G401 (cell line): ENCODE results near the gene SERTAD2. TPM values are rescaled to one million over a fixed set of nuclear protein-coding genes. Genes with fewer than 3 reads are reported as not detected.

Experiments
- DNase-seq: peaks from one replicate; pipeline ENCODE4 v3.0.0-alpha.2; 2015; ENCODE audit warnings: low spot score
- in situ Hi-C: cut with HindIII; loops from 2 replicates; pipeline ENCODE4 v1.10.0; 2016; ENCODE audit warnings: low sequenced_read_pairs, mixed read lengths
- total RNA-seq: library from RNA; depleted of rRNA; stranded (reverse); fragments of >200 nt; shearing (Covaris generic); gene quantifications from 2 replicates; pipeline ENCODE4 v1.2.3, GENCODE V29; 2014

Gene SERTAD2
- total RNA-seq, 1 experiment from 2014 or later: 28.9 TPM

DNA sequence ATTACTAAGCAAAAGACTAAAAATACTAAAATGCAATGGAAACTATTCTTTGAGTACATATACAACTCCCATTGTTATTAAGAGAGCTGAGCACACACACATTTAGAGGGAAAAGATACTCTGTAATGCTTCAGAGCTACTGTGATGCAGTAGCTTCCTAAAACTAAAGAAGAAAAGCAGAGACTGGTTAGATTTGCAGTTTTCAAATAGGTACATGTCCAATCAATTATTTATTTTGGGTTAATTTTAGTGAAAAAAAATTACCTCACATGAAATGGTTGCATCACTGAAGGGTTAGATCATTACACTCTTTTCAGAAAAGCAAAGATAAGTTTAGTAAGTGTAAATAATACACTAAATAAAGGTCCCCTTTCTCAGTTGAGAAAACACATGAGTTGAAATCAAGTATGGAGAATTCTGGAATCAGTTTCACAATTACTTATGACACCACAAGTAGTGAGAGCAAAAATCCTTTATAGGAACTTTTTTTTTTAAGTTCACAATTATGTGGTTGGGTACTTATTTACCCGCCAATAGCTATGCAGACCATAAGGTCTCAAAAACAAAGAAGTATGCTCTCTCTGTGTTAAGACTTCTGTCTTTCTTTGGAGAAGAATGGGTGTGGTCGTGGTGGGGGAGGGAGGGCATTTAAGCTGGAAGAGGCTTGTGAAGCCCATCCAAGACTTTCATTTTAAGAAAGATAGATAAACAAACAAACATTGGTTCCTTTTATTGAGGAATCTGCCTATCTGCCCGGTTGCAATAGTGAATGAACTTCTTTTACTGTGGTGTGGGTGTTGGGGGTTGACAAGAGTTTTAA, 25.3 kb upstream of the SERTAD2 start:
- in situ Hi-C loops: no loop called here
- no peak for DNase-seq

DNA sequence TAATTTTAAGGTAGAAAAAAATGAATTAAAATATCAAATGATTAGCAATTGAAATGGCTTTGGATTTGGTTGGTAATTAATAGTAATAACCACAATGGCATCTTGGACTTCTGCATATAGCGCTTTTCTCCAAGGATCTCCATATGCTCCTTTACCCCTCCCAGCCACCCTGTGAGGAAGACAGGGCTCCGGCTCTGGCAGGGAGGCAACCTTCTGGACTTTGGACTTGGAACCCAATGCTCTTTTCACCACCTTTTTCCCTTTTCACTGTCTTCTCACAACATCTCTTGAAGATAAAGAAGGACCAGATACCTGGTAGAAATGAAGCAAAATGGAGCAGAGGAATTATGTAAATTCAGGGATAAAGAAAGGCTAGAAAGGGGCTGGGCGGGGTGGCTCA, 23.8 kb upstream of the SERTAD2 start:
- in situ Hi-C loops: no loop called here
- DNase-seq: no peak

DNA sequence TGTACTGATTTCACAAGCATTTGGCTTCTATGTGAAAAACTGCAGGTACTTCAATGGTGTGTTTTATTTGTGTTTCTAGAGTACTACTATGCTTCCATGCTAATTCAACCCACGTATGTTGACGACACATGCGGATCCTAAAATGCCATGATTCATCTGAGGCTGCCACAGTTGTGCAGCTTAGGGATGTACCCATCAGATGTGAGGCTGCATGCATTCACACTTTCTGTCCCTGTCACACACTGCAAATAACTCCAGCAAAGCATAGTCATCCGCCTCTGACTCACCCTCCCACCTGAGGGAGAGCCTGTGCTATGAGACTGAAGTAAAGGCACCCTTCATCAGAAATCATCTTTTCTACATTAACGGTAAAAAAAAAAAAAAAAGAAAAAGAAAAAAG, 22.1 kb upstream of the SERTAD2 start:
- no peak for DNase-seq
- in situ Hi-C loops: no loop called here

DNA sequence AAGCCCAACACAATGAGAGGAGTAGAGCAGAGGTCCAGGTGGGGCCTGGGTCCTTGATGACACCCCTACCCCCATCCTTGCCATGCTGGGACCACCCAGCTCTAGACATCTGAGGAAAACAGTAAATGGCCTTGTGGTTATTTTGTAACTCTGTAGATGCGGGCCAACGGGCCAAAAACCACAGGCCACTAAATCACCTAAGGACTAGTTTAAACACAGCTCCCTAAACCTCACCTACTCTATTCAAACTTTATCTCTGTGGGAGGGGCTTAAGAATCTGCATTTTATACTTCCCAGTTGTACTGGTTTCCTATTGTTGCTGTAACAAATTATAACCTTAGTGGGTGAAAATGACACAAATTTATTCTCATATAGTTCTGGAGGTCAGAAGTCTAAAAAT, 19.0 kb upstream of the SERTAD2 start:
- DNase-seq: no peak
- in situ Hi-C loops: no loop called here

DNA sequence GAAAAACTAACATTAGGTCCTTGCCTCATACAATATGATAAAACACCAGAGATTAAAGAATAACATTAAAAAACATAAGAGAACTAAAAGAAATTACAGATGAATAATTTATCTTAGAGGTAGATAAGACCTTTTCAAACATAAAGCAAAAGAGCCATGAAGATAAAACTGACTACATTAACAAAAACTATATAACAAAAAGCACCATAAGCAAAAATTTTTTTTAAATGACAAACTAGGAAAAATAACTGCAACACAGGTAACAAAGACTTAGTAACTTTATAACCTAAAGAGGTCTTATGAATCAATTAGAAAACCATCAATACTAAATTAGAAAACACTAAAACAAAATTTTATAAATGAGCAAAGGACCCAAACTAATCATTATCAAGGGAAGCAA, 16.3 kb upstream of the SERTAD2 start:
- DNase-seq: no peak
- in situ Hi-C loops: no loop called here

DNA sequence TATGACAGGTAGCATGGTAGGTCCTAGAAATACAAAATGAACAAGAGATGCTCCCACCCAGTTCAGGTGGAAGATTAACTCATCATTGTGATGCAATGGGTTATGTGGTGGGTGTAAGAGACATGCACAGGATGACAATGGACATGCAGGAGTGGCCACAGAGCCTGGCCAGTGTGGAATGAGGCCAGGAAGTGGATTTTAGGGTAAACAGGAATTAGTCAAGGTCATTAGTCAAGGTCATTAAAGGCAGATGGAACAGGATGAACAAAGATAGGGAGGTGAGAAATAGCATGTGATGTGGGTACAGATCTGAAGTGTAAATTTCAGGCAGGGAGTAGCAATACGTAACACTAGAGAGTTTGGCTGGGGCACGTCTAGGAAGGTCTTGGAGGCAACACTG, 15.6 kb upstream of the SERTAD2 start:
- no peak for DNase-seq
- in situ Hi-C loops: no loop called here

DNA sequence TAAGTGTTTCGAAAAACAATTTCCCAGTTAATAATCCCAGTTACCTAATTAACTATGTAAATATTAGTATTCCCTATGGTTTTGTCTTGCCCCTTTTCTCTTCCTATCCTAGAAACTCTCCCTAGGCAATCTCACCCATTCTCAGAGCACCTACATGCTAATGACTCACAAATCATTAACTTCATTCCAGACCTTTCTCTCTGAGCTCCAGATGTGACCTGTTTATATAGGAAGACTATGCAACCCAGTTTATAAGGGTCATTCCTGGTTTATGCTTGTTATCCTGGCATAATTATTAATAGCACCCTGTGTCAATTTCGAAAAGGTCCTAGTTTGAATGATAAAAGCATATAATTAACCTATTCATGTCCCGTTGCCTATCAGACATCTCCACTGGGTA, 14.8 kb upstream of the SERTAD2 start:
- in situ Hi-C loops: no loop called here
- DNase-seq: no peak

DNA sequence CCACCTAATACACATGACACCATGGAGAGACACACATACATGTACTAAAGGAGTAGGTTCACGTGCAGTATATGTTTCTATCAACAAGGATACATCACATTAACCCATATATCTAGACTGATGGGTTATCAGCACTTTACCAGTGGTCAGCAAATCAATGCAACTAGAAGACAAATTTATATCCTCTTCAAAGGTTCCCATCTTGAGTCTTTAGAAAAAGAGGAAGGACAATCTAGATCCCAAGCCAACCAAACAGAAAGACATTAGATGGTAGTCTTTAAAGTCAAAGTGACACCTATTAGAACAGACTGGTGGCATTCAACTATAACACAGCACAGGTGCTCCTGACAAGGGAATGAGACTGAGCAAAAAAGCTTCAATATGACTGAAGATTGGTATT, 13.8 kb upstream of the SERTAD2 start:
- in situ Hi-C loops: no loop called here
- no peak for DNase-seq

DNA sequence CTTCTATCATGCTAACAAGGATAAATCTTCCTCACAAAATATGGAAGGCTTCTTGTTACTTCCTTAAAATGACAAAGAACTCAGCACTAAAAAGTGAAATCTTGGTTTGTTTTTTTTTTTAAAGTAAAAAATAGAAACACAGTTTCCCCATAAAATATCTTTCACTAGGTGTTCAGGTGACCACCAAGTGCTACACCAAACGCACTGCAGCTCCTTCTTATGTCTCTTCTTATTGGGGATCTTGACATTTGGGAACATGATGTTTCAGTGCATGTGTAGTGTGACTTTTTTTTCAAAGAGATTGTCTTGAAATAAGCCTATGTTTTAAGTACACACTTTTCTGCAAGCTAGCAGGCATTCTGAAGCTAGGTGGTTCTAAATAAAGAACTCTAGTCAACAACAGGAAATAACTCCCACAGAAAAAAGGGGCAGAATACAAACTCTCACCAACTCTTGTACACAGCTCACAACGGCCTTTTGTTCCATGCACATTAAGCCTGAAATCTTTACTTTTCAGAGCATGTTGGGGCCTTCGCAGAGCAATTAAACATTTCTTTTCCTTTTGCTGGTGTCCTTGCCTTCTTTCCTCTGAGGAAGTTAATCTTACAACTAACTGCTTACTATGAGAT, 13.2 kb upstream of the SERTAD2 start:
- in situ Hi-C loops: no loop called here
- DNase-seq: no peak

DNA sequence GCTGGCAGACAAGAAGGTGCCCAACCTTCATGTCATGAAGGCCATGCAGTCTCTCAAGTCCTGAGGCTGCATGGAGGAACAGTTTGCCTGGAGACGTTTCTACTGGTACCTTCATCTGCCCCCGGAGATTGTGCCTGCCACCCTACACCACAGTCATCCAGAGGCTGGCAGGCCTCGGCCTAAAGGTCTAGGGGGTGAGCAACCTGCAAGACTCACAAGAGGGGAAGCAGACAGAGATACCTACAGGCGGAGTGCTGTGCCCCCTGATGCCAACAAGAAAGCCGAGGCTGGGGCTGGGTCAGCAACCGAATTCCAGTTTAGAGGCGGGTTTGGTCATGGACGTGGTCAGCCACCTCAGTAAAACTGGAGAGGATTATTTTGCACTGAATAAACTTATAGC, 12.0 kb upstream of the SERTAD2 start:
- DNase-seq: no peak
- in situ Hi-C loops: no loop called here

DNA sequence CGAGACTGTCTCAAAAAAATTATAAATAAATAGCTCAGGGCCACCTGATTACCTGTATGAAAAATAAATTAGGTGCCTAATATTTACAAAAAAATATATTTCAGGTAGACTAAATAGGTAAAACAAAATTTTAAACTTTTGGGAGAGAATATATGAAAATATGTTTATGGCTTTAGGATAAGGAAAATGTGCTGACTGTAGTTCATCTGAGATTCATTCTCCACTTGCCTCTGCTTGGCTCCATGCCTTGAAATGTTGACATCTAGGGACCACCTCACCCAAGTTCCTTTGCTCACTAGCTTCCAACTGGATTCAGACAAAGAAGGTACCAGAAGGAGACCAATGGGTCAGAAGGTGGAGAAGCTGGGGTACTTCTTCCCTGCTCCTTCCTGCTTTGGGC, 9.7 kb upstream of the SERTAD2 start:
- in situ Hi-C loops: no loop called here
- DNase-seq: no peak

DNA sequence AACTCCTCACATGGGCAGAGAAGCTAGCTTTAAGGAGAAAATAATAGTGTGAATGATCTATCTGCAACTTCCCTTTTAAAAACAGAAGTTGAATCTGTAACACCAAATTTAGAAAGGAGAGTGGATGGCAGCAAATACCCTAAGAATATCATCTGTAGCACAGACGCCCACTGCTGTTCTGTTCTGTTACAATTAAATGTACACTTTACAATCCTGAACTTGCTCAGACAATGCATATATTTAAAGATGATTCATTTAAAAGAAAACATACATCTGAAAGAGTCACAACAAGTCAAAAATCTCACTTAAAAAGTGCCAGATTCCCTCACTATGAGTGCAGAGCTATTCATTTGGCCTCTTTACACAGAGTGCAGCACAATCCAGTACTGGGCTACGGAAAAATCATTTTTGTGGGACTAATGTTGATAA, 8.0 kb upstream of the SERTAD2 start:
- in situ Hi-C loops: no loop called here
- no peak for DNase-seq

DNA sequence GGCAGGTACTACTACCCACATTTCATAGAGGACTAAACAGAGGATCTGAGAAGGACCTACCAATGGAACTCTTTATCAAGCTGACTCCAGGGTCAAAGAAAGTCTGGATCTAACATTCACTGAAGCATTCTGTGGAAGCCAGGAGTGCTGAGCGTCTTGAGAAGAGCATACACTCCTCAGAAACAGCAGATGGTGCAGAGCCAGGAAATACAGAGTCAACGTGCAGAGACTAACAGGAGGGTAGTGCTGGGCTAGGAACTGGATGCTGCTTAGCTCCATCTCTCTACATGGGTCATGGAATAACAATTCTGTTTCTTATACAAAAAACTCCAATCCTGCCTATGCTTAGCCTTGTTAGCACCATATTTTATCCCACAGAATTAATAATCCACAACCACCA, 5.5 kb upstream of the SERTAD2 start:
- in situ Hi-C loops: no loop called here
- no peak for DNase-seq

DNA sequence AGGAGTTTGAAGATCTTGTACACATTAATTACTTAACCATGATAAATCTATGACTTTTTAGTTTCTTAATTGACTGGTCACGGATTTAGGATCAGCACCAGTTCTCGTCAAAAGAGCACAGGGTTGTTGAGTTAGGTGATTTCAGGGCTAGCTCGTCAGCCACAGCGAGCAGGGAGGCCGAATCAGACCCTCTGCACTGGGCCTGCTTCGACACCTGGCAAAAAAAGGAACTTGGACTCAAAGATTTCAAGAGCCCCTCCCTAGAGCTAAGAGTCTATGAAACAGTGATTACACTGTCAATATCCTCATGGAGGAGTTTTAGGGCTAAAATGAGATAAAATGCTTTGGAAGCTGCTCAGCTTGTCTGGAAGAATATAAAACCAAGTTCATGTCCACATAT, 4.6 kb upstream of the SERTAD2 start:
- in situ Hi-C loops: no loop called here
- DNase-seq: no peak

DNA sequence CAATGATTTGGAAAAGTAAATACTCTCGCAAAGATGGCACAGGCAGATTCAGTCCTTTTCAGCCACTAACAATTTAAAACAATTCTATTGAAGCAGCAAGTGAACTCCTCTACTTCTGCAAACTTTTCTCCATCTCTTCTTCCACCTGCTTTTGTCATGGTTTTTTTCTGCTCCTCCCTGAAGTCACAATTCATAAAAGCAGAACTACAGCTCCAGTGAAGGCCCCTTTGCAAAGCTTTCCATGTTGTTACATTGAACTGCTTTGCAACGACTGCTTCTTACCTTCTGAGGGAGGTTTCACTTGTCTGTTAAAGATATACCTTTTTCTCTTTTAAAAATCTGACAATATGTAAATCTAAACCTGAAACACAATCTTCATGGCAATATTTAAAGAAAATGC, 3.7 kb upstream of the SERTAD2 start:
- in situ Hi-C loops: no loop called here
- DNase-seq: no peak

DNA sequence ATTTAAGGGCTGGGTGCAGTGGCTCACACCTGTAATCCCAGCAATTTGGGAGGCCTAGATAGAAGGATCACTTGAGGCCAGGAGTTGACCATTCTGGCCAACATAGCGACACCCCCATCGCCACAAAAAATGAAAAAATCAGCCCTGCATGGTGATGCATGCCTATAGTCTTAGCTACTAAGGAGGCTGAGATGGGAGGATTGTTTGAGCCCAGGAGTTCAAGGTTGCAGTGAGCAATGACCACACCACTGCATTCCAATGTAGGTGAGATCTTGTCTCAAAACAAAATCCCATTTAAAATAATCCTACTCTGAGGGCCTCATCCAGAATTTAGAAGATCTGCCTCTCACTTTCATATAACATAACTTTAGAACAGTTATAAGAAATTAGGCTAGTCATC, 2.7 kb upstream of the SERTAD2 start:
- no peak for DNase-seq
- in situ Hi-C loops: no loop called here

DNA sequence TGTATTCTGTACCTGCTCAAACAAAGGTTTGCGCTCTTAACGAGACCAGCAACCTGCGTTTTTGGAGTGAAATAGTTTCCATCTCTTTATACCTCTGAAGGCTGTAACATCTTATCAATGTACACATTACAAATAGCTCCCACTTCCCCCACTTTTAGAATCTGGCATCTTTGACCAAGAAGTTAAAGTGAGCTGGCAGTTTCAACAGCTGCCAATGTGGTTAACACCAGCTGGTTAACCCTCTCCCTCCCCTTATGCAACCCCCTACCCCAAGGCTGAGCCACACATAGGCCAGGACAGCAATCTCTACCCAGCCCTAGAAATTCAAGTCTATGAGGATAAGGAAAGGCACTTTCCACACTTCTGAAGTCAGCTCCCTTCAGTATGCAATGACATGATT, 2.2 kb upstream of the SERTAD2 start:
- in situ Hi-C loops: no loop called here
- no peak for DNase-seq

DNA sequence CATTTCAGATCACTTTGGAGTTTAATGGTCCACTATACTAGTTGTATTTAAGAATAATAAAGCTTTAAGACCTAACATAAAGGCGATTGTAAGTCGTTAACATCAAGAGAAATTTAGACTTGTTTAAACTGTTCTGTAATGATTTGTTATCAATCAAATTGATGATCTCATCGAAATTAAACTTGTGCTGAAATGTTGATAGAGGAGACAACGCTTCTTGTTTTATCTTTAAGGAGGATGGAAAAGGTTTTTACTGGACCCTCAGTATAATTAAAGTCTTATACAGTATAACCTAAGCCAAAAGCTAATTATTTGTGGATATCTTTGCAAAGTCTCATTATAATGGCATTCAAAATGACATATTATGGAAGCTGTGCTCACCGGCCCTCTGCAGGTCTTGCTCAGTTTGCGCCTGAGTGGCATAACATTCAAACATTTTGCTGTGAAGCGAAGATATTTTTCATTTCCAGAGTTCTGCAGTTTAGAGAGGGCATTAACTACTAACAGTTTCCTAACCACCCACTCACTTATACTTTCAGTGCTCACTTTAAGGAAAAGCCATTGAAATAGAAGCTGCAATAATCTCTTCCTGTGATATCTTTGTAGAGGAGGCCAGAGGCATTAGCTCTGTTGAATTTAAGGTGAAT, 1.4 kb upstream of the SERTAD2 start:
- in situ Hi-C loops: no loop called here
- no peak for DNase-seq

DNA sequence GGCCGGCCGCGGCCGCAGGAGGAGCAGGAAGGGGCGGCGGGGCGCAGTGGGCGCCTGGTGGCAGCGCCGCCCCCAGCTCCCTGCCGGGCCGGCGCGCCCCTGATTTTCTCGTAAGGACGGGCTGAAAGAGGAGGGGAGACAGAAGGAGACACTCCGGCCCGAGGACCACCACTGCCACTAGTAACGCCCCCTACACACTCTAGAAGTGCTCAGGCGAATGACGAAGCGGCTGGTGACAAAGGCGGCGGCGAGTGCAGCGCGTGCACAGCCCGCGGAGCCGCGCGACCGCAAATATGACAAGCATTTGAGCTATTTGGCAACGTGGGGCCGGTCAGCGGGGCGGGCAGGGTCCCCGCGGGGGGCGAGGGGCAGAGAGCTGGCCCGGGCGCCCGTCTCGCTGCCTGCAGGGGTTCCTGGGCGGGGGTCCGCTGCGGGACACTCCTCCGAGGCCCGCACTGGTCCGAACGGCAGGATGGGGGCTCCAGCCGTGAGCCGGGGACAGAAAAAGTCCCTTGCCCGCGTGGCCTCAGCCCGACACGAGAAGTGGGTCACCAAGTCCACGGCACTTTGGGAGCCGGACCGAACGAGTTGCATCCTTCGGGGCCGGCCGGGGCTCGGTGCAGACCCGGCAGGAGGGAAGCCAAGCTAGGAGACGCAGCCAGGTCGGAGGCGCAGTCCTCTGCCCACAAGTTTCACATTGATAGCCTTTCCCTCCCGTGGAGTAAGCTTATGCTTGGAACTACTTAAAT, 524 bp upstream of the SERTAD2 start:
- DNase-seq: peak; percentile 71
- in situ Hi-C loops: no loop called here
